ENCODE measurements around the gene CHRNB4.

DNA sequence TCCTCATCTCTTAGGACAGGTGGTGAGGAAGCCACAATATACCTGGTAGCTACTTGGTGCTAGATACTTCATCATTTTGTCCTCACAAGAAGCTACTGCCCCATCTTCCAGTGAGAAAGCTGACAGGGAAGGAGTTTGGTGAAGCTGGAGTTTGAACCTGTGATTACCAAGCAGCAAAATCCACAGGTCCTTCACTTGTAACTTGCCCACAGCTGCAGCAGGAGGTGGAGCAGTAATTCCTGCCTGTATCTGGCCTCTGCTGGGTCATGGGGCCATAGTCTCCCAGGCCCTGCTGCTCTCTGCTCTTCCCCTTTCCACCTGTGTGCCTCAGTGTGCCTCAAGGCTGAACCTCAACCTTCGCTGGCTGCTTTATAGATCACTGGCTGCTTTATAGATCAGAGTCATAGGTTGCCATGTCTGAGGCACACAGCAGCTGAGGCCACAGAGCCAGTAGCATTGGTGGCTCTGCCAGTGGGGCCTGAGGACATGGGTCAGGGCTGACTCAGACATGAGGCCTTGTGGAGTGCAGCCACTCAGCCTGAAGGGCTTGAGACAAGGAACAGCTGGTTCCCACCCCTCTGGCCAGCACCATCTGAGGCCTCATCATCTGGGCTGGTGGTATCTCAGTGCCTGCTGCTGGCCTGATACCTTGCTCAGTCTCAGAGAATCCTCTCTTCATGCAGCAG is 11.1 kb upstream of the CHRNB4 start:
- TF ChIP-seq POLR2A (IDR thresholded peaks at IDR 0.05; ENCODE audit: extremely low read depth, insufficient read length) (no peak), MYC (IDR thresholded peaks at IDR 0.05; ENCODE audit: low read depth, low read length) (no peak)
- TF ChIP-seq, protein P1, sequence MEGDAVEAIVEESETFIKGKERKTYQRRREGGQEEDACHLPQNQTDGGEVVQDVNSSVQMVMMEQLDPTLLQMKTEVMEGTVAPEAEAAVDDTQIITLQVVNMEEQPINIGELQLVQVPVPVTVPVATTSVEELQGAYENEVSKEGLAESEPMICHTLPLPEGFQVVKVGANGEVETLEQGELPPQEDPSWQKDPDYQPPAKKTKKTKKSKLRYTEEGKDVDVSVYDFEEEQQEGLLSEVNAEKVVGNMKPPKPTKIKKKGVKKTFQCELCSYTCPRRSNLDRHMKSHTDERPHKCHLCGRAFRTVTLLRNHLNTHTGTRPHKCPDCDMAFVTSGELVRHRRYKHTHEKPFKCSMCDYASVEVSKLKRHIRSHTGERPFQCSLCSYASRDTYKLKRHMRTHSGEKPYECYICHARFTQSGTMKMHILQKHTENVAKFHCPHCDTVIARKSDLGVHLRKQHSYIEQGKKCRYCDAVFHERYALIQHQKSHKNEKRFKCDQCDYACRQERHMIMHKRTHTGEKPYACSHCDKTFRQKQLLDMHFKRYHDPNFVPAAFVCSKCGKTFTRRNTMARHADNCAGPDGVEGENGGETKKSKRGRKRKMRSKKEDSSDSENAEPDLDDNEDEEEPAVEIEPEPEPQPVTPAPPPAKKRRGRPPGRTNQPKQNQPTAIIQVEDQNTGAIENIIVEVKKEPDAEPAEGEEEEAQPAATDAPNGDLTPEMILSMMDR (IDR thresholded peaks at IDR 0.05; ENCODE audit: low read depth, low read length): no peak
- TF ChIP-seq, protein P2, sequence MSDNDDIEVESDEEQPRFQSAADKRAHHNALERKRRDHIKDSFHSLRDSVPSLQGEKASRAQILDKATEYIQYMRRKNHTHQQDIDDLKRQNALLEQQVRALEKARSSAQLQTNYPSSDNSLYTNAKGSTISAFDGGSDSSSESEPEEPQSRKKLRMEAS (IDR thresholded peaks at IDR 0.05; ENCODE audit: low read depth, low read length): no peak
